SU-DHL-6 (cell line): Measurements from ENCODE around the gene NUFIP1.

Experiments
- EZH2phosphoT487 ChIP-seq: fragments of 200-600 bp; sonication (generic), shearing (Covaris generic); conservative IDR thresholded peaks from 2 replicates; pipeline ENCODE4 v1.6.1; 2018; ENCODE audit warnings: mild to moderate bottlenecking, antibody characterized with exemption, low read length, moderate library complexity, mixed read lengths
- TF ChIP-seq, protein P1 (sequence below): fragments of 200-600 bp; sonication (generic); IDR thresholded peaks from one replicate; pipeline ENCODE4 v1.5.1; 2017; ENCODE audit warnings: antibody characterized with exemption, mild to moderate bottlenecking, low read length, moderate library complexity; ENCODE audit not compliant: insufficient read depth, poor library complexity, severe bottlenecking

DNA sequence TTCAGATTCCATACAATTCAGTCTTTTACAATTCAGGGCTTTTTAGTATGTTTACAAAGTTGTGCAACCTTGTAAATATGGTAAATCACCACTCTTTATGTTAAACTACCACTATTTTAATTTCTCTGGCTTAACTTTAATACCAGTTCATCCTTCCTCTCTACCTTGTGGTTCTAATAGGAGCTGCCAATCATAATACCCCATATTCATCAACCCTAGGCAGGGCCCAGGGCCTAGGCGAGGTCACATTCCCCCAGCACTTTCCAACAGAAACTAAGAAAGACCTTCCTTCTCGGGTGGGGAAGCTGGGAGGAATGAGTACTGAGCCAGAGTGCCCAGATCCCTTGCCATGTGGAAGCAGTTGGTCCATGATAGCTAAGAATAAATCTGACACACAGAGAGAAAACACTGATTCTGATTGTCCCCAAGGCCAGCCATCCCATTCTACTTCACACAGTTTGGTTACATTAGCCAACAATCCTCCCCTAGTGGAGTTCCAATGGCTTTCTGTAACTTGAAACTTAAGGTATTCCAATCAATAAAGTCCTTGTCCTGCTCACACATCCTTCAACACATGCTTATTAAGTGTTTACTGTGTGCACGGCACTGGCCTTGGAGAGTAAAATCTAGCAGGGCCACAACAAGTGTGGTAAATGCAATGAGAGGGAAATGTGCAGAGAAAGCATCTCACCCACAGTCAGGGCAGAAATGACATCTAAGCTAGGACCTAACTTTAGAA lies 76.8 kb downstream of the NUFIP1 start:
- TF ChIP-seq, protein P1, sequence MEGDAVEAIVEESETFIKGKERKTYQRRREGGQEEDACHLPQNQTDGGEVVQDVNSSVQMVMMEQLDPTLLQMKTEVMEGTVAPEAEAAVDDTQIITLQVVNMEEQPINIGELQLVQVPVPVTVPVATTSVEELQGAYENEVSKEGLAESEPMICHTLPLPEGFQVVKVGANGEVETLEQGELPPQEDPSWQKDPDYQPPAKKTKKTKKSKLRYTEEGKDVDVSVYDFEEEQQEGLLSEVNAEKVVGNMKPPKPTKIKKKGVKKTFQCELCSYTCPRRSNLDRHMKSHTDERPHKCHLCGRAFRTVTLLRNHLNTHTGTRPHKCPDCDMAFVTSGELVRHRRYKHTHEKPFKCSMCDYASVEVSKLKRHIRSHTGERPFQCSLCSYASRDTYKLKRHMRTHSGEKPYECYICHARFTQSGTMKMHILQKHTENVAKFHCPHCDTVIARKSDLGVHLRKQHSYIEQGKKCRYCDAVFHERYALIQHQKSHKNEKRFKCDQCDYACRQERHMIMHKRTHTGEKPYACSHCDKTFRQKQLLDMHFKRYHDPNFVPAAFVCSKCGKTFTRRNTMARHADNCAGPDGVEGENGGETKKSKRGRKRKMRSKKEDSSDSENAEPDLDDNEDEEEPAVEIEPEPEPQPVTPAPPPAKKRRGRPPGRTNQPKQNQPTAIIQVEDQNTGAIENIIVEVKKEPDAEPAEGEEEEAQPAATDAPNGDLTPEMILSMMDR = no peak
- TF ChIP-seq EZH2phosphoT487 = no peak
